GM23248 (cell line): ENCODE measurements around the gene ATP6V0E2. TPM values are rescaled to one million over a fixed set of nuclear protein-coding genes. Genes with fewer than 3 reads are reported as not detected.
"Not testable (repeated sequence)": the region's sequence is repeated elsewhere in the genome, so short reads cannot be mapped to it uniquely, and the experiment has no call there.

Experiments
- DNase-seq: peaks from one replicate; pipeline ENCODE4 v3.0.0-alpha.2; 2015
- H2AFZ ChIP-seq: fragments of 200-600 bp; sonication (generic); 2 replicates; pipeline ENCODE4 v1.6.1; 2016; ENCODE audit warnings: antibody characterized with exemption
- H3F3A ChIP-seq: fragments of 200-600 bp; sonication (generic); 2 replicates; pipeline ENCODE4 v1.6.1; 2016; ENCODE audit warnings: mild to moderate bottlenecking, antibody characterized with exemption, mixed run types; ENCODE audit not compliant: insufficient read depth
- H3K27ac ChIP-seq: fragments of 200-600 bp; sonication (generic); 2 replicates; pipeline ENCODE4 v1.5.1; 2016; ENCODE audit warnings: mild to moderate bottlenecking
- H3K27me3 ChIP-seq: fragments of 200-600 bp; sonication (generic); replicated peaks from 2 replicates; pipeline ENCODE4 v1.6.1; 2016; ENCODE audit warnings: mild to moderate bottlenecking; ENCODE audit not compliant: insufficient read depth
- H3K36me3 ChIP-seq: fragments of 200-600 bp; sonication (generic); 2 replicates; pipeline ENCODE4 v1.6.1; 2016; ENCODE audit warnings: low read depth, mild to moderate bottlenecking
- H3K4me1 ChIP-seq: fragments of 200-600 bp; sonication (generic); 2 replicates; pipeline ENCODE4 v1.6.1; 2016; ENCODE audit warnings: mild to moderate bottlenecking; ENCODE audit not compliant: insufficient read depth
- H3K4me2 ChIP-seq: fragments of 200-600 bp; sonication (generic); one replicate; pipeline ENCODE4 v1.6.1; 2016; ENCODE audit warnings: mild to moderate bottlenecking; ENCODE audit not compliant: unreplicated experiment
- H3K4me3 ChIP-seq: fragments of 200-600 bp; sonication (generic); 2 replicates; pipeline ENCODE4 v1.5.1; 2016; ENCODE audit warnings: mild to moderate bottlenecking
- H3K79me2 ChIP-seq: fragments of 200-600 bp; sonication (generic); 2 replicates; pipeline ENCODE4 v1.6.1; 2016; ENCODE audit warnings: mild to moderate bottlenecking; ENCODE audit not compliant: insufficient read depth
- H3K9ac ChIP-seq: fragments of 200-600 bp; sonication (generic); 2 replicates; pipeline ENCODE4 v1.6.1; 2016; ENCODE audit warnings: mild to moderate bottlenecking
- H3K9me2 ChIP-seq: fragments of 200-600 bp; sonication (generic); 2 replicates; pipeline ENCODE4 v1.6.1; 2016; ENCODE audit warnings: mixed run types, mild to moderate bottlenecking, moderate library complexity; ENCODE audit not compliant: insufficient read depth
- H3K9me3 ChIP-seq: fragments of 200-600 bp; sonication (generic); one replicate; pipeline ENCODE4 v1.6.1; 2017; ENCODE audit warnings: low read depth
- H4K20me1 ChIP-seq: fragments of 200-600 bp; sonication (generic); 2 replicates; pipeline ENCODE4 v1.6.0; 2016; ENCODE audit not compliant: insufficient read depth
- EZH2 ChIP-seq: fragments of 200-600 bp; sonication (generic); IDR thresholded peaks from 2 replicates; pipeline ENCODE4 v1.6.1; 2018; ENCODE audit warnings: antibody characterized with exemption, mild to moderate bottlenecking; ENCODE audit not compliant: insufficient read depth, poor library complexity, severe bottlenecking
- EZH2phosphoT487 ChIP-seq: fragments of 200-600 bp; sonication (generic); IDR thresholded peaks from 2 replicates; pipeline ENCODE4 v1.6.1; 2018; ENCODE audit warnings: antibody characterized with exemption, moderate library complexity, mild to moderate bottlenecking, low read depth; ENCODE audit not compliant: insufficient read depth
- WGBS, 2 experiments: methylation state at CpG; one replicate each; pipeline ENCODE4 v1.1.6; 2015 to 2017; ENCODE audit warnings: low lambda C conversion rate in 2 of 2, low coverage in 1 of 2; ENCODE audit errors: missing lambda C conversion rate in 2 of 2; 5-methylcytosine and 5-hydroxymethylcytosine counted together
- in situ Hi-C: fragments of 300-500 bp; cut with MboI; formaldehyde crosslinking; loops from 2 replicates; pipeline ENCODE4 v1.15.0; 2020
- polyA plus RNA-seq: library from polyadenylated mRNA; unstranded; fragments of >200 nt; fragmentation: Nextera tagmentation; extraction: Ambion mirVana; gene quantifications from 2 replicates; pipeline ENCODE4 v1.2.1, GENCODE V29; 2016
- total RNA-seq: library from RNA; depleted of rRNA; stranded (reverse); fragments of >200 nt; shearing (Covaris generic); gene quantifications from 2 replicates; pipeline ENCODE4 v1.2.3, GENCODE V29; 2014

The ATP6V0E2 gene
- total and polyA plus RNA-seq, 2 experiments from 2014 or later = 6.9 to 7.7 TPM

- DNase-seq = no peak
- TF ChIP-seq EZH2phosphoT487 (no peak), EZH2 (no peak)
Measured at GRCh38 chr7:149826344-149827088, 47.3 kb upstream of the ATP6V0E2 start.

GRCh38 chr7:149827089-149827981 is 46.4 kb upstream of the ATP6V0E2 start:
- Histone ChIP-seq H3K27ac (no peak overlapping the region), H3K9ac (no peak overlapping the region), H3K27me3 (no peaks in the 10 kb centered on the region), H3K9me2 (no peaks in the 10 kb centered on the region), H3K4me1 (no peaks in the 10 kb centered on the region), H3K4me3 (no peak overlapping the region), H3K79me2 (no peaks in the 10 kb centered on the region), H2AFZ (no peak overlapping the region), H4K20me1 (no peaks in the 10 kb centered on the region), H3K4me2 (no peak overlapping the region), H3K36me3 (no peaks in the 10 kb centered on the region), H3K9me3 (no peaks in the 10 kb centered on the region), H3F3A (no peaks in the 10 kb centered on the region)
- no peak for TF ChIP-seq EZH2
- no peak for TF ChIP-seq EZH2phosphoT487
- no peak for DNase-seq
- 62 to 68% methylated on average over 23 of the region's 23 CpGs for WGBS, 2 experiments
- in situ Hi-C loops = no loop called here

More at GRCh38 chr7:149826344-149827088, 47.3 kb upstream of the ATP6V0E2 start:
- H3K27ac ChIP-seq = no peak overlapping the region
- H3K36me3 ChIP-seq = no peaks in the 10 kb centered on the region
- no peaks in the 10 kb centered on the region for H3K4me1 ChIP-seq
- no peak overlapping the region for H3K4me2 ChIP-seq
- no peaks in the 10 kb centered on the region for H3K27me3 ChIP-seq
- WGBS, 2 experiments = 50 to 54% methylated on average over 12 of the region's 12 CpGs
- H4K20me1 ChIP-seq = no peaks in the 10 kb centered on the region
- H3K79me2 ChIP-seq = no peaks in the 10 kb centered on the region
- H3F3A ChIP-seq = no peaks in the 10 kb centered on the region
- in situ Hi-C loops = no loop called here
- no peaks in the 10 kb centered on the region for H3K9me2 ChIP-seq
- no peaks in the 10 kb centered on the region for H3K9me3 ChIP-seq
- H3K9ac ChIP-seq = no peak overlapping the region
- H2AFZ ChIP-seq = no peak overlapping the region
- H3K4me3 ChIP-seq = no peak overlapping the region

- Histone ChIP-seq H3K4me2 (no peak overlapping the region), H4K20me1 (no peaks in the 10 kb centered on the region), H3F3A (no peaks in the 10 kb centered on the region), H3K36me3 (no peaks in the 10 kb centered on the region), H3K27me3 (no peaks in the 10 kb centered on the region), H3K27ac (no peak overlapping the region), H3K79me2 (no peaks in the 10 kb centered on the region), H3K9me3 (no peaks in the 10 kb centered on the region), H2AFZ (no peak overlapping the region), H3K4me3 (no peak overlapping the region), H3K9me2 (no peaks in the 10 kb centered on the region), H3K9ac (no peak overlapping the region), H3K4me1 (no peaks in the 10 kb centered on the region)
- WGBS, 2 experiments = 67 to 73% methylated on average over 14 to 19 of the region's 19 CpGs
- in situ Hi-C loops = no loop called here
- DNase-seq = no peak
- TF ChIP-seq EZH2 = no peak
- no peak for TF ChIP-seq EZH2phosphoT487
Measured at GRCh38 chr7:149828357-149829309, 45.1 kb upstream of the ATP6V0E2 start.

- H2AFZ ChIP-seq, H3K27me3 ChIP-seq, H3K4me3 ChIP-seq, H3K4me2 ChIP-seq, H3K4me1 ChIP-seq, H3K79me2 ChIP-seq, H3K9me2 ChIP-seq, H4K20me1 ChIP-seq, H3K36me3 ChIP-seq, H3K27ac ChIP-seq, in situ Hi-C loops, H3K9me3 ChIP-seq, H3F3A ChIP-seq, DNase-seq, H3K9ac ChIP-seq: not testable (repeated sequence)
- 8% methylated on average over 1 of the region's 1 CpG; no CpG with 5 or more reads in 1 of the 2 experiments for WGBS, 2 experiments
Measured at GRCh38 chr7:149830527-149830926, 43.2 kb upstream of the ATP6V0E2 start.
